PC-3 (cell line): ENCODE data around the gene GRHL3.

ENCODE experiments used
- EZH2 ChIP-seq: fragments of 300-600 bp; sonication (generic); IDR thresholded peaks from one replicate; pipeline ENCODE4 v1.6.1; 2017; ENCODE audit warnings: antibody characterized with exemption, mild to moderate bottlenecking, low read length; ENCODE audit not compliant: unreplicated experiment
- EZH2phosphoT487 ChIP-seq: fragments of 300-600 bp; sonication (generic); IDR thresholded peaks from 2 replicates; pipeline ENCODE4 v1.6.1; 2018; ENCODE audit warnings: mild to moderate bottlenecking, antibody characterized with exemption, low read length, borderline replicate concordance
- TF ChIP-seq, protein P1 (sequence below): fragments of 300-600 bp; sonication (generic); conservative IDR thresholded peaks from 2 replicates; pipeline ENCODE4 v1.5.1; 2017; ENCODE audit warnings: antibody characterized with exemption, low read depth, mild to moderate bottlenecking, low read length

DNA sequence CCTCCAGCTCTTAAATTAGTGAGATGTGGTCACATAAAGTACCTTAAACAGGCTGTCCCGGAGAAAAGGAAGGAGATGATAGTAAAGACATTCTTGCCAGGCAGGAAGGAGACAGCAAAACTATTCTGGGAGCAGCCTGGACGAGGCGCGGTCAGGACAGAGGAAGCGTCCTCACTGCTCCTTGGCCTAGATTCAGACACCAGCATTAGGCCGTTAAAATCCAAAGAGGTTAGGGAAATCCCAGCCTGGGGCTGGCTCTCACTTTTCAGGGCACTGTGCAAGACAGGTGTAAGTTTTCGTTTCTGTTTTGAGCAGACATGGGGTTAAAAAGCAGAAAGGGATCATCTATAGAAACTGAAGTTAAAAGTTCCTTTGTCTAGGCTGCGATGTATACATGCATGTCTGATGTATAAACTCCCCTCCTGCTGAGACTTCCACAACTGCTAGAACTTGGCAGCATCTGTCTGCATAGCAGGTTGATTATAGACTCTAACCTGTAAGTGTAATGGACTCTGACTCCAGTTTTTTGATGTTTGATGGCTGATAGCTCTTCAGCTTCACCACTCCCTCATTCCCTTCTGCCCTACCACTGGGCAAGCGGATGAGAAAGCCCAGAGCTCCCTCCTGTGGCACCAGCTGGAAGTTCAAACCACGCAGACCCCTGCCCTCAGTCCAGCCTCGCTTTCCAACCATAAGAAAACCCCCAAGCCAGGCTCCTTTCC is 72.9 kb downstream of the GRHL3 start:
- TF ChIP-seq, protein P1, sequence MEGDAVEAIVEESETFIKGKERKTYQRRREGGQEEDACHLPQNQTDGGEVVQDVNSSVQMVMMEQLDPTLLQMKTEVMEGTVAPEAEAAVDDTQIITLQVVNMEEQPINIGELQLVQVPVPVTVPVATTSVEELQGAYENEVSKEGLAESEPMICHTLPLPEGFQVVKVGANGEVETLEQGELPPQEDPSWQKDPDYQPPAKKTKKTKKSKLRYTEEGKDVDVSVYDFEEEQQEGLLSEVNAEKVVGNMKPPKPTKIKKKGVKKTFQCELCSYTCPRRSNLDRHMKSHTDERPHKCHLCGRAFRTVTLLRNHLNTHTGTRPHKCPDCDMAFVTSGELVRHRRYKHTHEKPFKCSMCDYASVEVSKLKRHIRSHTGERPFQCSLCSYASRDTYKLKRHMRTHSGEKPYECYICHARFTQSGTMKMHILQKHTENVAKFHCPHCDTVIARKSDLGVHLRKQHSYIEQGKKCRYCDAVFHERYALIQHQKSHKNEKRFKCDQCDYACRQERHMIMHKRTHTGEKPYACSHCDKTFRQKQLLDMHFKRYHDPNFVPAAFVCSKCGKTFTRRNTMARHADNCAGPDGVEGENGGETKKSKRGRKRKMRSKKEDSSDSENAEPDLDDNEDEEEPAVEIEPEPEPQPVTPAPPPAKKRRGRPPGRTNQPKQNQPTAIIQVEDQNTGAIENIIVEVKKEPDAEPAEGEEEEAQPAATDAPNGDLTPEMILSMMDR: peak; percentile 92
- TF ChIP-seq EZH2: no peak
- no peak for TF ChIP-seq EZH2phosphoT487
